D721Med (cell line): ENCODE measurements around the gene EMCN.
"Not testable (repeated sequence)": the region's sequence is repeated elsewhere in the genome, so short reads cannot be mapped to it uniquely, and the experiment has no call there.

Experiments used
- DNase-seq: peaks from one replicate; pipeline ENCODE4 v3.0.0; 2011; ENCODE audit warnings: low spot score; ENCODE audit not compliant: insufficient read length
- FAIRE-seq: peaks from 2 replicates; lab custom pipeline; 2011; peaks lifted over from hg19 to GRCh38; lab: Jason Lieb, UNC
- TF ChIP-seq, protein P1 (sequence below): IDR thresholded peaks from 2 replicates; pipeline ENCODE4 v1.5.1; 2012; ENCODE audit warnings: mild to moderate bottlenecking, control low read depth; ENCODE audit not compliant: insufficient read depth; ENCODE audit errors: missing control alignments

Gene EMCN

GRCh38 chr4:100540131-100540530 is 22.3 kb upstream of the EMCN start:
- DNase-seq (no peak), FAIRE-seq (no peak)
- TF ChIP-seq, protein P1, sequence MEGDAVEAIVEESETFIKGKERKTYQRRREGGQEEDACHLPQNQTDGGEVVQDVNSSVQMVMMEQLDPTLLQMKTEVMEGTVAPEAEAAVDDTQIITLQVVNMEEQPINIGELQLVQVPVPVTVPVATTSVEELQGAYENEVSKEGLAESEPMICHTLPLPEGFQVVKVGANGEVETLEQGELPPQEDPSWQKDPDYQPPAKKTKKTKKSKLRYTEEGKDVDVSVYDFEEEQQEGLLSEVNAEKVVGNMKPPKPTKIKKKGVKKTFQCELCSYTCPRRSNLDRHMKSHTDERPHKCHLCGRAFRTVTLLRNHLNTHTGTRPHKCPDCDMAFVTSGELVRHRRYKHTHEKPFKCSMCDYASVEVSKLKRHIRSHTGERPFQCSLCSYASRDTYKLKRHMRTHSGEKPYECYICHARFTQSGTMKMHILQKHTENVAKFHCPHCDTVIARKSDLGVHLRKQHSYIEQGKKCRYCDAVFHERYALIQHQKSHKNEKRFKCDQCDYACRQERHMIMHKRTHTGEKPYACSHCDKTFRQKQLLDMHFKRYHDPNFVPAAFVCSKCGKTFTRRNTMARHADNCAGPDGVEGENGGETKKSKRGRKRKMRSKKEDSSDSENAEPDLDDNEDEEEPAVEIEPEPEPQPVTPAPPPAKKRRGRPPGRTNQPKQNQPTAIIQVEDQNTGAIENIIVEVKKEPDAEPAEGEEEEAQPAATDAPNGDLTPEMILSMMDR: no peak

DNA sequence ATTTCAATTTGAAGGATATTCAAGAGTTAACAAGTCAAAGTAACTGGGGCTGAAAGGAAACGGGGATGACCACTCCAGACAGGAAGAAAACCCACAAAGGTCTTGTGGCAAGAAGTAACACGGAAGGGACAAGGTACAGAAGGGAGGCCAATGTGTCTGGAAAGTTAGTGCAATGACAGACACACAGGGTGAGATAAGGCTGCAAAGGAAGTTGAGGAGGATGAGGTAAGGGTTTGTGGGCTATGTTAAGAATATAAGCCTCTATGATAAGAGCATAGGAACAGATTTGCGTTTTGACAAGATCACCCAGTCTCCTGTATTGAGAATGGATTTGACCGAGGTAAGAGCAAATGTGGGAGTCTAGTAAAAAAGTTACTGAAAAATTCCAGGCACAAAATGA is 21.9 kb upstream of the EMCN start:
- FAIRE-seq (no peak), DNase-seq (no peak)
- TF ChIP-seq, protein P1: no peak

- TF ChIP-seq, protein P1: no peak
- DNase-seq (no peak), FAIRE-seq (no peak)
These were observed 15.9 kb upstream of the EMCN start for GRCh38 chr4:100533741-100534140.

DNA sequence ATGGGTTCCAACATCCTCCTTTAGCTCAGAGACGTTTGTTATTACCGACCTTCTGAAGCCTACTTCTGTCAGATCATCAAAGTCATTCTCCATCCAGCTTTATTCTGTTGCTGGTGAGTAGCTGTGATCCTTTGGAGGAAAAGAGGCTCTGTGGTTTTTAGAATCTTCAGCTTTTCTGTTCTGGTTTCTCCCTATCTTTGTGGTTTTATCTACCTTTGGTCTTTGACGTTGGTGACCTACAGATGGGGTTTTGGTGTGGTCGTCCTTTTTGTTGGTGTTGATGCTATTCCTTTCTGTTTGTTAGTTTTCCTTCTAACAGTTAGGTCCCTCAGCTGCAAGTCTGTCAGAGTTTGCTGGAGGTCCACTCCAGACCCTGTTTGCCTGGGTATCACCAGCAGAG is 12.3 kb upstream of the EMCN start:
- not testable (repeated sequence) for DNase-seq, FAIRE-seq

GRCh38 chr4:100525686-100526085 is 7.9 kb upstream of the EMCN start:
- TF ChIP-seq, protein P1: no peak
- DNase-seq (no peak), FAIRE-seq (no peak)

DNA sequence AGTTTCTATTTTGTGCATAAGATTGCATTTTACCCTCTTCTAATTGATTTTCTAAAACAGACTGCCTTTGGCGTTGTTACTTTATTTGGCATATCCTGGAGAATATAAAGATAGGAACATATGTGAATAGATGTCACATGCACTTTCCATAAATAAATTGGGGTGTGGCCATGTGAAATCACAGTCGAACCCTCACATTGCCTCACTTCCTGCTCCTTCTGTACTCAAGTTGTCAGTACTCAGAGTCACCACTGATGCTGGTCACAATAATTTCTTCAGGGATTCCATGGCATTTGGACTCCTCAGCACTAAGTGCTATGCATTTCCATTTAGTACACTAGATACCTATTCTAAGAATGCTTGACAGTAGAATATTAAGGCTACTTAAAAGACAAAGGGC is 1.4 kb upstream of the EMCN start:
- FAIRE-seq: no peak
- TF ChIP-seq, protein P1: no peak
- no peak for DNase-seq

DNA sequence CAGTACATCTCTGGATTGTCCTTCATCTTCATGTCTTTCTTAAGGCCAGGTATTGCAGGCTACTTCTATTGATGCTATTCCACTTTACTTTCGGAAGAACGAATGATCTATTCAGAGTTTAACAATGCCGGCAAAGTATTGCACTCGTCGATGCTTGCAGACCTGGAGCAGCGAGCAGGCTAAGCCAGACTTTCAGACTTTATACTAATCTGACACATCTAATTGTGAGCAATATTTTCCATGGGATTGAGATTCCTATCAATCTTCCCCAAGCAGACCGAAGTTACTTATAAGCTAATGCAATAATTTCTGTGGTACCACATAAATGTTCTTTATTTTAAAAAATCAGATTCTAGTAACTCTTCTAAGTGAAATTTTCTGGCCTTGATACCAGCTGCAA is 1.6 kb downstream of the EMCN start:
- TF ChIP-seq, protein P1: no peak
- DNase-seq (no peak), FAIRE-seq (no peak)

DNA sequence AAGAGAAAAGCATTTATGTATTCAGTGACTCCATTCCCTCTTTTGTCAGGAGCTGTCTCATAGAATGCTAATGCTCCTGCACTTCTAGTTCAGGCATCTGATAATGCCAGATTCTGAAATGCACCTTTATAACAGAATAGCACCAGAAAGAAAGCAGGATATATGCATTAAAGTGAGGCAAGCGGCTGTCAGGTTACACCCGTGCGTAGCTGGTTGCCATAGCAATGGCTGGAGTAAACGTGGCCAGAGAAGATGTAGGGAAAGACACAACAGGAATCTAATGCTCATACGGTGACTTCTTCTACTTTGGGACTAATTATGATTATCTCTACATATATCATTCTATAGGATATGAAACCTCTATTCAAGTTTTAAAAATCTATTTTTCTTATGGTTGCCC is 5.9 kb downstream of the EMCN start:
- TF ChIP-seq, protein P1: no peak
- DNase-seq (no peak), FAIRE-seq (no peak)
